HTERT RPE-1 (cell line): ENCODE measurements around the gene PPBP.
"Not testable (repeated sequence)": the region's sequence is repeated elsewhere in the genome, so short reads cannot be mapped to it uniquely, and the experiment has no call there.

Experiments
- in situ Hi-C: fragments of 300-500 bp; cut with MboI; formaldehyde crosslinking; loops from 4 replicates; pipeline ENCODE4 v1.14.3; 2020; ENCODE audit warnings: low sequenced_read_pairs

PPBP gene

GRCh38 chr4:73952352-73952751, 35.6 kb downstream of the PPBP start:
- in situ Hi-C loops = no loop called here

GRCh38 chr4:73950376-73950920, 37.5 kb downstream of the PPBP start:
- in situ Hi-C loops = not testable (repeated sequence)

GRCh38 chr4:73948990-73949706, 38.8 kb downstream of the PPBP start:
- in situ Hi-C loops = no loop called here

GRCh38 chr4:73948291-73948690, 39.7 kb downstream of the PPBP start:
- in situ Hi-C loops = no loop called here

- in situ Hi-C loops = no loop called here
Measured at GRCh38 chr4:73947239-73947985, 40.6 kb downstream of the PPBP start.

GRCh38 chr4:73945674-73946449, 42.1 kb downstream of the PPBP start:
- in situ Hi-C loops = no loop called here

GRCh38 chr4:73945140-73945539, 42.9 kb downstream of the PPBP start:
- in situ Hi-C loops = no loop called here

GRCh38 chr4:73944061-73944875, 43.7 kb downstream of the PPBP start:
- in situ Hi-C loops = no loop called here

- in situ Hi-C loops = no loop called here
Measured at GRCh38 chr4:73943555-73943954, 44.4 kb downstream of the PPBP start.

- in situ Hi-C loops = no loop called here
Measured at GRCh38 chr4:73936969-73937368, 51.0 kb downstream of the PPBP start.
